ENCODE data around the gene MAP2.

GRCh38 chr2:209771474-209772289 lies 347.8 kb downstream of the MAP2 start, which contains the start of gene UNC80:
- TF ChIP-seq CTCF (IDR thresholded peaks at IDR 0.05) (no peak), TCF7 (CRISPR knock-in tag; IDR thresholded peaks at IDR 0.05; ENCODE audit: low read depth) (peak; percentile 96), TEAD4 (CRISPR knock-in tag; IDR thresholded peaks at IDR 0.05) (peak; percentile 92), IRF1 (CRISPR knock-in tag; IDR thresholded peaks at IDR 0.05) (peak; percentile 91), MAX (CRISPR knock-in tag; IDR thresholded peaks at IDR 0.05) (peak; percentile 82; the same call in 1 of the 2 replicates), CREM (CRISPR knock-in tag; IDR thresholded peaks at IDR 0.05) (peak; percentile 75; the same call in 1 of the 2 replicates), ZNF532 (CRISPR knock-in tag; IDR thresholded peaks at IDR 0.05; ENCODE audit: borderline replicate concordance) (no peak), ZNF281 (CRISPR knock-in tag; IDR thresholded peaks at IDR 0.05) (peak; percentile 88; the same call in 1 of the 2 replicates), FOXK1 (CRISPR knock-in tag; IDR thresholded peaks at IDR 0.05) (peak; percentile 93), ZSCAN18 (CRISPR knock-in tag; IDR thresholded peaks at IDR 0.05) (no peak), ZNF671 (CRISPR knock-in tag; IDR thresholded peaks at IDR 0.05) (no peak), IRF2 (CRISPR knock-in tag; IDR thresholded peaks at IDR 0.05; ENCODE audit: borderline replicate concordance, low read depth) (0 out of 2 replicates have a peak, but pooled peaks have one; percentile 77), CDX4 (CRISPR knock-in tag; IDR thresholded peaks at IDR 0.05; ENCODE audit: borderline replicate concordance) (no peak), ATF2 (CRISPR knock-in tag; IDR thresholded peaks at IDR 0.05; ENCODE audit: borderline replicate concordance, low read depth) (peak; percentile 77; the same call in 1 of the 2 replicates)
